Adrenal gland (tissue), 12 donors: ENCODE results near the gene MAP2K5. TPM values are rescaled to one million over a fixed set of nuclear protein-coding genes. Genes with fewer than 3 reads are reported as not detected.

ENCODE experiments used
- DNase-seq, 7 donors: peaks; one replicate each; pipeline ENCODE4 v3.0.0-alpha.2; 2019 to 2020
- H3K27ac ChIP-seq, 5 donors: fragments of 200-600 bp; sonication (generic) in 4 of 5; 1 replicate in 3 of 5; 2 replicates in 2 of 5; pipeline versions ENCODE4 v1.5.1 to v1.8.0; 2016 to 2020; ENCODE audit warnings: mild to moderate bottlenecking in 1 of 5
- H3K27me3 ChIP-seq: fragments of 200-600 bp; 2 replicates; pipeline ENCODE4 v1.8.0; 2021
- H3K36me3 ChIP-seq, 2 donors: fragments of 200-600 bp; replicated peaks in 1 of 2; 1 replicate in 1 of 2; 2 replicates in 1 of 2; pipeline versions ENCODE4 v1.5.1 to v1.8.0; 2018 to 2022
- H3K4me1 ChIP-seq, 2 donors: fragments of 200-600 bp; replicated peaks in 1 of 2; 1 replicate in 1 of 2; 2 replicates in 1 of 2; pipeline versions ENCODE4 v1.5.1 to v1.8.0; 2018 to 2021
- H3K4me3 ChIP-seq, 4 donors: fragments of 200-600 bp; sonication (generic) in 3 of 4; one replicate each; pipeline ENCODE4 v1.5.1; 2016 to 2018
- H3K9me3 ChIP-seq, 3 donors: fragments of 200-600 bp; sonication (generic) in 1 of 3; replicated peaks in 1 of 3; 1 replicate in 2 of 3; 2 replicates in 1 of 3; pipeline versions ENCODE4 v1.5.1 to v1.8.0; 2016 to 2021
- CTCF ChIP-seq, 6 experiments: fragments of 450-650 bp in 4 of 6; fragments of 200-600 bp in 2 of 6; sonication (generic) in 1 of 6; IDR thresholded peaks; 1 replicate in 5 of 6; 2 replicates in 1 of 6; pipeline versions ENCODE4 v1.5.1 to v1.8.0; 2016 to 2021; ENCODE audit warnings: antibody characterized with exemption in 6 of 6, mild to moderate bottlenecking in 2 of 6, moderate library complexity in 1 of 6
- POLR2A ChIP-seq, 2 donors: fragments of 450-650 bp; IDR thresholded peaks; one replicate each; pipeline ENCODE4 v1.6.1; 2017; ENCODE audit warnings: antibody characterized with exemption in 2 of 2, mild to moderate bottlenecking in 2 of 2, moderate library complexity in 1 of 2
- WGBS, 4 donors: extraction: QIAGEN DNeasy Blood & Tissue Kit in 2 of 4; methylation state at CpG; one replicate each; pipeline versions ENCODE4 v1.1.5 to v1.1.7; 2013 to 2017; 5-methylcytosine and 5-hydroxymethylcytosine counted together
- intact Hi-C, 2 donors: fragments of 100-400 bp; cut with DNase I; formaldehyde crosslinking; loops; one replicate each; pipeline versions ENCODE4 v1.14.1 to v1.15.0; 2022 to 2023
- polyA plus RNA-seq, 3 donors: library from polyadenylated mRNA; stranded (reverse); fragments of 200-250 nt in 2 of 3; fragments of 350-450 nt in 1 of 3; fragmentation: Illumina TruSeq in 1 of 3; extraction: RNeasy Lipid Tissue Mini Kit (QIAGEN cat#74804) in 1 of 3; gene quantifications; one replicate each; pipeline ENCODE4 v1.2.3, GENCODE V29; 2013 to 2014
- total RNA-seq, 9 donors: library from RNA; depleted of rRNA in 4 of 9; stranded (reverse); fragments of >200 nt in 4 of 9; fragments of 120-200 nt in 1 of 9; fragmentation: NEBNext Ultra II Directional in 1 of 9; extraction: Animal tissue kit (Norgen Biotek cat#: 25700) in 1 of 9; gene quantifications; one replicate each; pipeline versions ENCODE4 v1.1.0 to v1.2.4, GENCODE V29; 2013 to 2023
- donor health status: healthy with polysubstance abuse.
- donor health status: Bipolar disorder and iron deficiency.
- donor health status: DM: yes; HTN: yes; CAD: no.
- donor health status: DM: no; HTN: no; CAD: no.
- donor health status: DM: no; HTN: no; CAD: no.
- donor health status: DM: yes; HTN: yes; CAD: no.

Gene MAP2K5
- total and polyA plus RNA-seq, 12 donors: 10.3 to 33.8 (median 17.0) TPM

GRCh38 chr15:67775998-67776397 lies 233.5 kb downstream of the MAP2K5 start:
- H3K27me3 ChIP-seq: no peaks in the 10 kb centered on the region
- DNase-seq: no peak
- H3K9me3 ChIP-seq: no peaks in the 10 kb centered on the region
- TF ChIP-seq CTCF (IDR thresholded peaks at IDR 0.05): no peak
- TF ChIP-seq POLR2A (IDR thresholded peaks at IDR 0.05): no peak
- H3K36me3 ChIP-seq: peaks cover 0 to 4% of the 10 kb centered on the region in 2 donors
- intact Hi-C loops: no loop called here
- H3K27ac ChIP-seq: no peak overlapping the region
- no peaks in the 10 kb centered on the region for H3K4me1 ChIP-seq
- no peak overlapping the region for H3K4me3 ChIP-seq
- 94 to 99% (median 96%) methylated on average over 3 of the region's 3 CpGs for WGBS, 4 donors

- Histone ChIP-seq H3K27me3 (no peaks in the 10 kb centered on the region), H3K36me3 (peaks cover 0 to 4% of the 10 kb centered on the region in 2 donors), H3K9me3 (no peaks in the 10 kb centered on the region), H3K4me1 (no peaks in the 10 kb centered on the region), H3K4me3 (no peak overlapping the region), H3K27ac (no peak overlapping the region)
- DNase-seq: no peak
- 76 to 83% (median 82%) methylated on average over 3 of the region's 3 CpGs for WGBS, 4 donors
- intact Hi-C loops: no loop called here
- TF ChIP-seq POLR2A (IDR thresholded peaks at IDR 0.05) (no peak), CTCF (IDR thresholded peaks at IDR 0.05) (no peak)
Measured at GRCh38 chr15:67776600-67776999, 234.1 kb downstream of the MAP2K5 start.

- H3K27me3 ChIP-seq: no peaks in the 10 kb centered on the region
- H3K4me3 ChIP-seq: no peak overlapping the region
- H3K36me3 ChIP-seq: peaks cover 0 to 4% of the 10 kb centered on the region in 2 donors
- 78 to 92% (median 85%) methylated on average over 5 of the region's 5 CpGs for WGBS, 4 donors
- H3K9me3 ChIP-seq: no peaks in the 10 kb centered on the region
- DNase-seq: no peak
- no peak overlapping the region for H3K27ac ChIP-seq
- intact Hi-C loops: no loop called here
- TF ChIP-seq POLR2A (IDR thresholded peaks at IDR 0.05) (no peak), CTCF (IDR thresholded peaks at IDR 0.05) (no peak)
- H3K4me1 ChIP-seq: no peaks in the 10 kb centered on the region
Measured at GRCh38 chr15:67777071-67777470, 234.6 kb downstream of the MAP2K5 start.

- 71 to 90% (median 81%) methylated on average over 2 of the region's 2 CpGs for WGBS, 4 donors
- Histone ChIP-seq H3K27me3 (no peaks in the 10 kb centered on the region), H3K4me3 (no peak overlapping the region), H3K9me3 (no peaks in the 10 kb centered on the region), H3K27ac (no peak overlapping the region), H3K4me1 (no peaks in the 10 kb centered on the region), H3K36me3 (peaks cover 0 to under 1% of the 10 kb centered on the region in 2 donors)
- DNase-seq: no peak
- TF ChIP-seq CTCF (IDR thresholded peaks at IDR 0.05): no peak
- no peak for TF ChIP-seq POLR2A (IDR thresholded peaks at IDR 0.05)
- intact Hi-C loops: no loop called here
Measured at GRCh38 chr15:67777773-67778172, 235.3 kb downstream of the MAP2K5 start.
